ENCODE data around the gene UBE2D1. TPM values are rescaled to one million over a fixed set of nuclear protein-coding genes. Genes with fewer than 3 reads are reported as not detected.

UBE2D1 gene
- total and polyA plus RNA-seq, 2 donors (not counting 1 experiment from before 2014, with no cell fraction given) = 12.1 to 21.4 TPM

DNA sequence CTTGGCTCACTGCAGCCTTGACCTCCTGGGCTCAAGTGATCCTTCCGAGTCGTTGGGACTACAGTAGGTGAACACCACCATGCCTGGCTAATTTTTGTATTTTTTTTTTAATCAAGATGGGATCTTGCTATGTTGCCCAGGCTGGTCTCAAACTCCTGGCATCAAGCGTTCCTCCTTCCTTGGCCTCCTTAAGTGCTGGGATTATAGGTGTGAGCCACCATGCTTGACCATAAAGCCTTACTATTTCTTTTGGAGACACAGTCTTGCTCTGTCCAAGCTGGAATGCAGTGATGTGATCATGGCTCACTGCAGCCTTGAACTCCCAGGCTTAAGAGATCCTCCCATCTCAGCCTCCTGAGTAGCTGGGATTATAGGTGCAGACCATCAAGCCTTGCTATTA, 63.0 kb downstream of the UBE2D1 start:
- Histone ChIP-seq H3K4me2 (ENCODE audit: extremely low read depth, insufficient read depth, low read length) (no peak overlapping the region), H3K4me1 (ENCODE audit: control insufficient read depth, extremely low read depth, insufficient read depth, low read length) (no peaks in the 10 kb centered on the region), H3K9me3 (ENCODE audit: control insufficient read depth, insufficient read depth, low read depth, low read length) (no peaks in the 10 kb centered on the region), H3K9ac (ENCODE audit: insufficient read depth, low read length) (no peak overlapping the region), H3K27ac (ENCODE audit: insufficient read depth, low read length) (no peak overlapping the region), H3K36me3 (ENCODE audit: control insufficient read depth, insufficient read depth, low read length) (no peaks in the 10 kb centered on the region), H3K27me3 (ENCODE audit: control insufficient read depth, insufficient read depth, low read length) (no peaks in the 10 kb centered on the region), H3K79me2 (ENCODE audit: control insufficient read depth, insufficient read depth, low read length) (no peaks in the 10 kb centered on the region), H3K4me3 (replicated peaks in 1 of 4; ENCODE audit: control extremely low read depth in 1 of 4, insufficient read depth in 1 of 4, low read depth in 3 of 4, low read length in 4 of 4) (no peak overlapping the region), H4K20me1 (ENCODE audit: control insufficient read depth, extremely low read depth, insufficient read depth, low read length) (no peaks in the 10 kb centered on the region), H2AFZ (ENCODE audit: low read length) (no peak overlapping the region)
- DNase-seq (ENCODE audit: low read depth in 2 of 2) = no peak
- no peak for TF ChIP-seq EZH2 (IDR thresholded peaks at IDR 0.05; ENCODE audit: low read length, missing control alignments)
- TF ChIP-seq, protein P1, sequence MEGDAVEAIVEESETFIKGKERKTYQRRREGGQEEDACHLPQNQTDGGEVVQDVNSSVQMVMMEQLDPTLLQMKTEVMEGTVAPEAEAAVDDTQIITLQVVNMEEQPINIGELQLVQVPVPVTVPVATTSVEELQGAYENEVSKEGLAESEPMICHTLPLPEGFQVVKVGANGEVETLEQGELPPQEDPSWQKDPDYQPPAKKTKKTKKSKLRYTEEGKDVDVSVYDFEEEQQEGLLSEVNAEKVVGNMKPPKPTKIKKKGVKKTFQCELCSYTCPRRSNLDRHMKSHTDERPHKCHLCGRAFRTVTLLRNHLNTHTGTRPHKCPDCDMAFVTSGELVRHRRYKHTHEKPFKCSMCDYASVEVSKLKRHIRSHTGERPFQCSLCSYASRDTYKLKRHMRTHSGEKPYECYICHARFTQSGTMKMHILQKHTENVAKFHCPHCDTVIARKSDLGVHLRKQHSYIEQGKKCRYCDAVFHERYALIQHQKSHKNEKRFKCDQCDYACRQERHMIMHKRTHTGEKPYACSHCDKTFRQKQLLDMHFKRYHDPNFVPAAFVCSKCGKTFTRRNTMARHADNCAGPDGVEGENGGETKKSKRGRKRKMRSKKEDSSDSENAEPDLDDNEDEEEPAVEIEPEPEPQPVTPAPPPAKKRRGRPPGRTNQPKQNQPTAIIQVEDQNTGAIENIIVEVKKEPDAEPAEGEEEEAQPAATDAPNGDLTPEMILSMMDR (conservative IDR thresholded peaks at IDR 0.05 in 1 of 2, IDR thresholded peaks at IDR 0.05 in 1 of 2; ENCODE audit: low read depth in 1 of 2, low read length in 2 of 2) = no peak

DNA sequence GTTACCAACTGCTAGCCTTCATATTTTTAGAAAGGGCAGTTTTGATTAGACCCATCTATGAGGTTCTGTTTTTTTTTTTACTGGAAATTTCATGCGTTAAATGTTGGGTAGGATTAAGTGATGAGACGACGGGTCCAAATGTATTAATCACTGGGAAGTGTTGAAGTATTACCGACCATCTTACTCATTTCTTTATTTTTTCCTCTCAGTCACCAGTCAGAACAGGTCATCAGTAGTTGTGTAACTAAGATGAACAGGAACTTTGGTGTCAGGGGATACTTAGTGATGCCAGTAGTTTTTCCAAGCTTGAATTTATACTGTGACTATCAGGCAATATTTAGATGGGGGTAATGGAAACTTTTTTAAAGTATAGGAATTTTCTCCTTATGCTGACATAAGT, 64.6 kb downstream of the UBE2D1 start:
- TF ChIP-seq, protein P1 (conservative IDR thresholded peaks at IDR 0.05 in 1 of 2, IDR thresholded peaks at IDR 0.05 in 1 of 2; ENCODE audit: low read depth in 1 of 2, low read length in 2 of 2) = no peak
- no peak for TF ChIP-seq EZH2 (IDR thresholded peaks at IDR 0.05; ENCODE audit: low read length, missing control alignments)
- no peaks in the 10 kb centered on the region for H3K9me3 ChIP-seq (ENCODE audit: control insufficient read depth, insufficient read depth, low read depth, low read length)
- H3K4me2 ChIP-seq (ENCODE audit: extremely low read depth, insufficient read depth, low read length) = no peak overlapping the region
- H3K27me3 ChIP-seq (ENCODE audit: control insufficient read depth, insufficient read depth, low read length) = no peaks in the 10 kb centered on the region
- H2AFZ ChIP-seq (ENCODE audit: low read length) = no peak overlapping the region
- H3K36me3 ChIP-seq (ENCODE audit: control insufficient read depth, insufficient read depth, low read length) = no peaks in the 10 kb centered on the region
- DNase-seq (ENCODE audit: low read depth in 2 of 2) = peak in 1 of 2 donors; percentile 39
- no peak overlapping the region for H3K4me3 ChIP-seq (replicated peaks in 1 of 4; ENCODE audit: control extremely low read depth in 1 of 4, insufficient read depth in 1 of 4, low read depth in 3 of 4, low read length in 4 of 4)
- H3K9ac ChIP-seq (ENCODE audit: insufficient read depth, low read length) = no peak overlapping the region
- no peaks in the 10 kb centered on the region for H4K20me1 ChIP-seq (ENCODE audit: control insufficient read depth, extremely low read depth, insufficient read depth, low read length)
- no peak overlapping the region for H3K27ac ChIP-seq (ENCODE audit: insufficient read depth, low read length)
- no peaks in the 10 kb centered on the region for H3K4me1 ChIP-seq (ENCODE audit: control insufficient read depth, extremely low read depth, insufficient read depth, low read length)
- H3K79me2 ChIP-seq (ENCODE audit: control insufficient read depth, insufficient read depth, low read length) = no peaks in the 10 kb centered on the region

DNA sequence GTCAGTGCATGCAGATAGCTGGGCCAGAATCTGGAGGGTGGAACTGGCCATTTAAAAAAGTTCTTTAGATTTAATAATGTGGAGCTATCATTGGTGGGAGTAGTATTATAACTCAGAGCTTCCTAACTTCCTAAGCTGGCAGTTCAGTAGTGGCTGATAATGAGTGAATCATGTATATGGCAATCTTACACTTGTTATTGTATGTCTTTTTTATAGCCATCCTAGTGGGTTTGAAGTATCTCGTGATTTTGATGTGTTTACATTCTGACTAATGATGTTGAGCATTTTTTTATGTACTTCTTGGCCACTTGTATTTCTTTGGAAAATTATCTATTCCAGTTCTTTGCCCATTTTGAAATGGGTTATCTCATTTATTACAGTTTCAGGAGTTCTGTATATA, 65.8 kb downstream of the UBE2D1 start:
- Histone ChIP-seq H3K9me3 (ENCODE audit: control insufficient read depth, insufficient read depth, low read depth, low read length) (no peaks in the 10 kb centered on the region), H3K27ac (ENCODE audit: insufficient read depth, low read length) (no peak overlapping the region), H3K4me3 (replicated peaks in 1 of 4; ENCODE audit: control extremely low read depth in 1 of 4, insufficient read depth in 1 of 4, low read depth in 3 of 4, low read length in 4 of 4) (no peak overlapping the region), H3K79me2 (ENCODE audit: control insufficient read depth, insufficient read depth, low read length) (no peaks in the 10 kb centered on the region), H3K4me1 (ENCODE audit: control insufficient read depth, extremely low read depth, insufficient read depth, low read length) (no peaks in the 10 kb centered on the region), H3K9ac (ENCODE audit: insufficient read depth, low read length) (no peak overlapping the region), H4K20me1 (ENCODE audit: control insufficient read depth, extremely low read depth, insufficient read depth, low read length) (no peaks in the 10 kb centered on the region), H3K36me3 (ENCODE audit: control insufficient read depth, insufficient read depth, low read length) (no peaks in the 10 kb centered on the region), H3K4me2 (ENCODE audit: extremely low read depth, insufficient read depth, low read length) (no peak overlapping the region), H2AFZ (ENCODE audit: low read length) (no peak overlapping the region), H3K27me3 (ENCODE audit: control insufficient read depth, insufficient read depth, low read length) (no peaks in the 10 kb centered on the region)
- peak; percentile 21 to 39 for DNase-seq (ENCODE audit: low read depth in 2 of 2)
- TF ChIP-seq, protein P1 (conservative IDR thresholded peaks at IDR 0.05 in 1 of 2, IDR thresholded peaks at IDR 0.05 in 1 of 2; ENCODE audit: low read depth in 1 of 2, low read length in 2 of 2) = no peak
- no peak for TF ChIP-seq EZH2 (IDR thresholded peaks at IDR 0.05; ENCODE audit: low read length, missing control alignments)

Data from fibroblast of lung (primary cell).